HG03108 (cell line): ENCODE data around the gene ZNF628.

Experiments
- ATAC-seq: cut with Tn5 transposase; IDR thresholded peaks from one replicate; pipeline ENCODE4 v1.9.1; 2021; ENCODE audit warnings: moderate library complexity; ENCODE audit not compliant: unreplicated experiment

ZNF628 gene

GRCh38 chr19:55464662-55465054 lies 11.8 kb upstream of the ZNF628 start, which contains the start of gene C19orf85:
Gene C19orf85 (minus strand): TSS chr19:55464751. CDS start chr19:55464554, 197 bp downstream.
- ATAC-seq: no peak

GRCh38 chr19:55465460-55466240 lies 10.8 kb upstream of the ZNF628 start:
- ATAC-seq: no peak

- ATAC-seq: no peak
Observed at GRCh38 chr19:55466241-55466614, 10.2 kb upstream of the ZNF628 start.

- ATAC-seq: no peak
Observed at GRCh38 chr19:55467236-55468053, 9.0 kb upstream of the ZNF628 start.

- ATAC-seq: no peak
Observed at GRCh38 chr19:55468054-55468393, 8.4 kb upstream of the ZNF628 start.

GRCh38 chr19:55471266-55471665 lies 5.2 kb upstream of the ZNF628 start:
- ATAC-seq: no peak

GRCh38 chr19:55472463-55472862 lies 4.0 kb upstream of the ZNF628 start:
- no peak for ATAC-seq

- ATAC-seq: no peak
Observed at GRCh38 chr19:55473225-55474012, 3.0 kb upstream of the ZNF628 start.

- no peak for ATAC-seq
Observed at GRCh38 chr19:55474269-55475265, 1.9 kb upstream of the ZNF628 start.

GRCh38 chr19:55477905-55478304 lies 1.5 kb downstream of the ZNF628 start:
- ATAC-seq: no peak

GRCh38 chr19:55478364-55478763 lies 1.9 kb downstream of the ZNF628 start:
- no peak for ATAC-seq

- no peak for ATAC-seq
Observed at GRCh38 chr19:55479045-55479444, 2.6 kb downstream of the ZNF628 start.

GRCh38 chr19:55479451-55480230 lies 3.2 kb downstream of the ZNF628 start:
- ATAC-seq: no peak

GRCh38 chr19:55481148-55481793 lies 4.9 kb downstream of the ZNF628 start:
- ATAC-seq: no peak

- no peak for ATAC-seq
Observed at GRCh38 chr19:55481794-55482155, 5.4 kb downstream of the ZNF628 start.

GRCh38 chr19:55482156-55482961 lies 5.9 kb downstream of the ZNF628 start:
- no peak for ATAC-seq

GRCh38 chr19:55482967-55483705 lies 6.7 kb downstream of the ZNF628 start:
- ATAC-seq: no peak
